CD4-positive, alpha-beta T cell treated with Interleukin-10 for 1 hour (primary cell): ENCODE results near the gene ACAD8.

Experiments
- DNase-seq: peaks from one replicate; pipeline ENCODE4 v3.0.0-alpha.2; 2020

ACAD8 gene

GRCh38 chr11:134293119-134294113 lies 40.0 kb downstream of the ACAD8 start:
- no peak for DNase-seq

GRCh38 chr11:134294664-134295063 lies 41.3 kb downstream of the ACAD8 start:
- DNase-seq, result no peak

- DNase-seq, result no peak
Measured at GRCh38 chr11:134312223-134312622, 58.9 kb downstream of the ACAD8 start.

- no peak for DNase-seq
Measured at GRCh38 chr11:134312807-134313206, 59.4 kb downstream of the ACAD8 start.

- DNase-seq, result no peak
Measured at GRCh38 chr11:134313379-134313778, 60.0 kb downstream of the ACAD8 start.

GRCh38 chr11:134313821-134314607 lies 60.6 kb downstream of the ACAD8 start:
- no peak for DNase-seq
